Endodermal cell (in vitro differentiated cells): Measurements from ENCODE around the gene KRT40. TPM values are rescaled to one million over a fixed set of nuclear protein-coding genes. Genes with fewer than 3 reads are reported as not detected.

Source experiments
- DNase-seq: peaks from one replicate; pipeline ENCODE4 v3.0.0-alpha.2; 2017
- H3K27ac ChIP-seq: 2 replicates; pipeline ENCODE4 v1.5.1; 2013; ENCODE audit warnings: mild to moderate bottlenecking, low read depth, low read length, moderate library complexity
- H3K27me3 ChIP-seq: 2 replicates; pipeline ENCODE4 v1.6.1; 2013; ENCODE audit warnings: mild to moderate bottlenecking, low read length, moderate library complexity; ENCODE audit not compliant: insufficient read depth, control insufficient read depth, poor library complexity, severe bottlenecking
- H3K36me3 ChIP-seq: 2 replicates; pipeline ENCODE4 v1.7.0; 2013; ENCODE audit warnings: mild to moderate bottlenecking, low read length, moderate library complexity; ENCODE audit not compliant: control insufficient read depth, insufficient read depth
- H3K4me1 ChIP-seq: one replicate; pipeline ENCODE4 v1.7.0; 2013; ENCODE audit warnings: low read length; ENCODE audit not compliant: control insufficient read depth, insufficient read depth
- H3K4me3 ChIP-seq: 2 replicates; pipeline ENCODE4 v1.5.1; 2013; ENCODE audit warnings: mild to moderate bottlenecking, low read length, moderate library complexity
- H3K9ac ChIP-seq: 2 replicates; pipeline ENCODE4 v1.6.1; 2013; ENCODE audit warnings: mild to moderate bottlenecking, low read length, moderate library complexity; ENCODE audit not compliant: poor library complexity, severe bottlenecking; ENCODE audit errors: extremely low read depth
- H3K9me3 ChIP-seq: 2 replicates; pipeline ENCODE4 v1.6.1; 2013; ENCODE audit warnings: mild to moderate bottlenecking, low read length, moderate library complexity; ENCODE audit not compliant: control insufficient read depth
- H3K27ac Mint-ChIP-seq: 2 replicates; pipeline ENCODE4 v1.8.0; 2020; ENCODE audit warnings: mixed read lengths
- H3K27me3 Mint-ChIP-seq: 2 replicates; pipeline ENCODE4 v1.8.0; 2021; ENCODE audit warnings: mild to moderate bottlenecking, mixed read lengths; ENCODE audit not compliant: insufficient read depth
- H3K36me3 Mint-ChIP-seq: 2 replicates; pipeline ENCODE4 v1.8.0; 2020; ENCODE audit warnings: low read depth, mixed read lengths
- H3K4me1 Mint-ChIP-seq: 2 replicates; pipeline ENCODE4 v1.8.0; 2020; ENCODE audit warnings: mixed read lengths
- H3K4me3 Mint-ChIP-seq: 2 replicates; pipeline ENCODE4 v1.8.0; 2020; ENCODE audit warnings: mild to moderate bottlenecking, moderate library complexity, mixed read lengths
- H3K9me3 Mint-ChIP-seq: 2 replicates; pipeline ENCODE4 v1.8.0; 2020; ENCODE audit warnings: mild to moderate bottlenecking, mixed read lengths
- WGBS, 2 experiments: methylation state at CpG; one replicate each; pipeline versions ENCODE4 v1.1.5 to v1.1.7; 2013; ENCODE audit warnings: missing lambda C conversion rate in 2 of 2, mixed read lengths in 1 of 2; ENCODE audit not compliant: insufficient coverage in 1 of 2, insufficient read length in 1 of 2; 5-methylcytosine and 5-hydroxymethylcytosine counted together
- total RNA-seq, 2 donors: library from RNA; stranded (reverse); fragmentation: NEBNext Ultra II Directional in 1 of 2; extraction: Animal tissue kit (Norgen Biotek cat#: 25700) in 1 of 2; gene quantifications; 2 replicates in 1 of 2; 3 replicates in 1 of 2; pipeline ENCODE4 v1.2.1, GENCODE V29; 2021
- TF ChIP-seq, protein P1 (sequence below): fragments of 200-600 bp; sonication (generic); conservative IDR thresholded peaks from 2 replicates; pipeline ENCODE4 v1.5.0; 2021; ENCODE audit warnings: antibody characterized with exemption, mild to moderate bottlenecking

Gene KRT40
- total RNA-seq, 2 donors from 2014 or later, result not detected

DNA sequence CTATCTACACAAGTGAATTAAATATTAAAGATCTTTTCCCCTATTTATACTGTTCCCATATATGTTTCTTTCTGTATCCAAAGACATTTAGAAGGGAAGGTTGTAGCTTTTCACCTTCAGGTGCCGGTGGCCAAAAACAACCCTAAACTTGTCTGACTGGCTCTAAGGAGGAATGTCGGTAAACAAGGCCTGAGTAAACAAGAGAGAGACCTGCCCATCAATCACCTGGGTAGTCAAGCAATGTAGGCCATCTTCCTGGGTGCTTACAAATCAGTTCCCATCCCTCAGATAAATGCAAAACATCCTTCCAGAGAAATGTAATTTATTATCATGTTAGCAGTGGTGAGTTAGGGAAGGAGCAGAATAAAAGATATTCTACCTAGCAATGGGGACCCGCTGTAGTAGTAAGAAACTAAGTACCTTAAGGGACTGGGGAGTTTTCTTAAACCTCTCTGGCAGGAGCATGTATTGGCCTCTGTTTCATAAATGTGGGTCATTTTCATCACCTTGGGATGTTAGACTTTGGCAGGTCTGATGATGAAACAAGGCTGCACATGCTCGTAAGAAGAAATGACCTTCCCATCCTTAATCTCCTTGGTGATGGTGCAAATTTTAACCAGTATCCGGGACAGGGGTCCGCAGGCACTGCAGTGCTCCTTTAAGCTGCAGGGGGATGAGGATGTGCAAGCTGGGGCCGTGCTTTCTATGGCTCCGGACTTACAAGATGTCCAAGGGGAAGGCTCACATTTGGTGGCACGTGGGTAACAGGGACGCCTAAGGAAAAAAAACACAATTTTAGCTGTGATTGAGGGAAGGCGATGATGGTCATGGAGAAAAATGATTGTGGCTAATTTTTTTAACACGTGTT is 25.8 kb downstream of the KRT40 start:
- H3K4me3 ChIP-seq, result no peak overlapping the region
- no peaks in the 10 kb centered on the region for H3K9me3 Mint-ChIP-seq
- H3K27ac ChIP-seq, result no peak overlapping the region
- H3K4me3 Mint-ChIP-seq, result no peak overlapping the region
- no peaks in the 10 kb centered on the region for H3K4me1 ChIP-seq
- 85 to 92% methylated on average over 9 to 11 of the region's 12 CpGs for WGBS, 2 experiments
- no peaks in the 10 kb centered on the region for H3K36me3 Mint-ChIP-seq
- DNase-seq, result peak; percentile 74
- TF ChIP-seq, protein P1, sequence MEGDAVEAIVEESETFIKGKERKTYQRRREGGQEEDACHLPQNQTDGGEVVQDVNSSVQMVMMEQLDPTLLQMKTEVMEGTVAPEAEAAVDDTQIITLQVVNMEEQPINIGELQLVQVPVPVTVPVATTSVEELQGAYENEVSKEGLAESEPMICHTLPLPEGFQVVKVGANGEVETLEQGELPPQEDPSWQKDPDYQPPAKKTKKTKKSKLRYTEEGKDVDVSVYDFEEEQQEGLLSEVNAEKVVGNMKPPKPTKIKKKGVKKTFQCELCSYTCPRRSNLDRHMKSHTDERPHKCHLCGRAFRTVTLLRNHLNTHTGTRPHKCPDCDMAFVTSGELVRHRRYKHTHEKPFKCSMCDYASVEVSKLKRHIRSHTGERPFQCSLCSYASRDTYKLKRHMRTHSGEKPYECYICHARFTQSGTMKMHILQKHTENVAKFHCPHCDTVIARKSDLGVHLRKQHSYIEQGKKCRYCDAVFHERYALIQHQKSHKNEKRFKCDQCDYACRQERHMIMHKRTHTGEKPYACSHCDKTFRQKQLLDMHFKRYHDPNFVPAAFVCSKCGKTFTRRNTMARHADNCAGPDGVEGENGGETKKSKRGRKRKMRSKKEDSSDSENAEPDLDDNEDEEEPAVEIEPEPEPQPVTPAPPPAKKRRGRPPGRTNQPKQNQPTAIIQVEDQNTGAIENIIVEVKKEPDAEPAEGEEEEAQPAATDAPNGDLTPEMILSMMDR, result no peak
- peaks cover 29% of the 10 kb centered on the region for H3K27me3 ChIP-seq
- peaks cover 14% of the 10 kb centered on the region for H3K27me3 Mint-ChIP-seq
- peak overlapping the region; percentile 60 for H3K27ac Mint-ChIP-seq
- H3K36me3 ChIP-seq, result no peaks in the 10 kb centered on the region
- H3K4me1 Mint-ChIP-seq, result peaks cover 25% of the 10 kb centered on the region
- H3K9ac ChIP-seq, result no peak overlapping the region
- no peaks in the 10 kb centered on the region for H3K9me3 ChIP-seq

DNA sequence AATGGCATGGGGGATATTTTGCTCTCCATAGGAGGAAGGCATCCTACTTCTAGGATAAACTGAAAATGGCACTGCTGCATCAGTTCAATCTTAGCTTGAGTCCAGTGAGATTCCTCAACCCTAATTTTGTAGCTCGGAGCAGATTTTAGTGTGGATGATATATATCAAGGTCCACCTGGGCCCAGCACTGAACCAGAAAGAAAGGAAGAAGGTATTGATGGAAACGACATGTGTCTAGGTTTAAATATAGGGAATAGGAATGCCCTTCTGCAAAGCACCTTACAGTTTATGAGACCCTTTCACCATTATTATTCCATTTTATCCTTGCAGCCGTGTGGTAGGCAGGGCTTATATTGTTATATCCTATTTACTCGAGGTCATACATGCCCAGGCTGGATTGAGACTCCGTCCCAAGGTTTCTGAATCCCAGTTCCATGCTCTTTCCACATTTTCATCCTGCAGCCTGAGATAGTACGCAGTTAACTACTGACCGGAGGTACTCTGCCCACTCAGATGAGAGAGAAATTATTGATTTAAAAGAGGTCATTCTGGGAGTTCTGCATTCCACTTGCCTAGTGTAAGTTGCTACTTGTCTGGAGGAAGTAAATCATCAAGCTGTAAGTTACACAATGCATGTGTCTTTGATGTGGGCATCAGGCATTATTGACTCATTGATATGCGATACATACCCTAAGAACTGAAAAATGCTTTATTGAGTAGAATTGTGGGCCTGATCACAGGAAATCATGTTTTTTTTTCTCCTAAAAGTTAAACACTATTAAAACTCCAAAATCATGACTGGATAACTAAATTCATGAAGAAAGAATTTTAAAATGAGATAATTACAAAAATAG is 27.5 kb downstream of the KRT40 start:
- Mint-ChIP-seq H3K27ac (peak overlapping the region; percentile 26), H3K27me3 (peaks cover 31% of the 10 kb centered on the region), H3K4me3 (no peak overlapping the region), H3K36me3 (no peaks in the 10 kb centered on the region), H3K9me3 (no peaks in the 10 kb centered on the region), H3K4me1 (peaks cover 25% of the 10 kb centered on the region)
- Histone ChIP-seq H3K4me1 (no peaks in the 10 kb centered on the region), H3K9ac (no peak overlapping the region), H3K4me3 (no peak overlapping the region), H3K27me3 (peaks cover 46% of the 10 kb centered on the region), H3K36me3 (no peaks in the 10 kb centered on the region), H3K9me3 (no peaks in the 10 kb centered on the region), H3K27ac (no peak overlapping the region)
- TF ChIP-seq, protein P1, result no peak
- 91 to 92% methylated on average over 7 to 8 of the region's 8 CpGs for WGBS, 2 experiments
- DNase-seq, result no peak

DNA sequence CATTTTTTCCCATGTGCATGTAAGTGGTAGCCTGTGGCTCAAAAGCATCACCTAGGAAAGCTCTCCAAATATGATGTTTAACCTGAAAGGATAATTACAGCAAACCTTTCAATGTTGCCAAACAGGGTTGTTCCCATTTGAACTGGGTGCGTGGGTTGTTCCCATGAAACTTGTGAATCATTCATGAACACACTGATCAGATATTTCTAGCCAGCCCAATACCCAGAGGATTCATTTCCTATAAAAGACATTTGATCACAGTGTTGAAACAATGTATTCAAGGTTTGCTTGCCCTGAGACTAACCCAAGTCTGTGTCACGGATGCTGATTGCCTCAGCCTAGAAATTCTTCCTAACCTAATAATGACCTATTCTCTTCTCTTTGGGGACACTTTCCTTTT is 30.2 kb downstream of the KRT40 start:
- Mint-ChIP-seq H3K27me3 (peaks cover 52% of the 10 kb centered on the region), H3K27ac (no peak overlapping the region), H3K4me3 (no peak overlapping the region), H3K4me1 (peaks cover 22% of the 10 kb centered on the region), H3K9me3 (no peaks in the 10 kb centered on the region), H3K36me3 (no peaks in the 10 kb centered on the region)
- DNase-seq, result no peak
- no peaks in the 10 kb centered on the region for H3K9me3 ChIP-seq
- no peaks in the 10 kb centered on the region for H3K36me3 ChIP-seq
- peaks cover 71% of the 10 kb centered on the region for H3K27me3 ChIP-seq
- TF ChIP-seq, protein P1, result no peak
- 91% methylated on average over 2 of the region's 2 CpGs; no CpG with 5 or more reads in 1 of the 2 experiments for WGBS, 2 experiments
- H3K4me3 ChIP-seq, result no peak overlapping the region
- no peak overlapping the region for H3K27ac ChIP-seq
- H3K4me1 ChIP-seq, result no peaks in the 10 kb centered on the region
- H3K9ac ChIP-seq, result no peak overlapping the region
